Measurements from ENCODE around the gene TRAPPC14.
"Not testable (repeated sequence)": the region's sequence is repeated elsewhere in the genome, so short reads cannot be mapped to it uniquely, and the experiment has no call there.

Gene TRAPPC14

GRCh38 chr7:100130220-100130607 lies 28.3 kb downstream of the TRAPPC14 start:
- not testable (repeated sequence) for H3K4me3 ChIP-seq (ENCODE audit: low read depth, low read length); H3K9me3 ChIP-seq (ENCODE audit: control insufficient read depth, insufficient read depth, low read depth, low read length); H3K36me3 ChIP-seq (ENCODE audit: control insufficient read depth in 2 of 2, insufficient read depth in 1 of 2, low read length in 2 of 2); H3K4me1 ChIP-seq (ENCODE audit: control insufficient read depth, insufficient read depth, low read length); H3K27ac ChIP-seq (ENCODE audit: extremely low read depth, low read depth, low read length)
- POLR2A ChIA-PET = interaction anchor here (0.6 to 3.7 kb wide), 6 partner anchors 12 to 136 kb away, joined by 3 to 31 read pairs (median 4); partner anchors contain the start of genes AP4M1, LAMTOR4 and MCM7
- TF ChIP-seq ZSCAN23 (tag by site-specific recombination; IDR thresholded peaks at IDR 0.05) (0 out of 2 replicates have a peak, but pooled peaks have one; percentile 20), KLF1 (tag by site-specific recombination; IDR thresholded peaks at IDR 0.05) (0 out of 2 replicates have a peak, but pooled peaks have one; percentile 11), SP7 (tag by site-specific recombination; IDR thresholded peaks at IDR 0.05) (peak; percentile 83), KLF17 (tag by site-specific recombination; IDR thresholded peaks at IDR 0.05) (peak; percentile 46; the same call in 1 of the 2 replicates)
- CTCF ChIA-PET = interaction anchor here (0.6 to 8.7 kb wide), 22 partner anchors 9 to 290 kb away, joined by 3 to 119 read pairs (median 4); no protein-coding TSS in a partner anchor

- Histone ChIP-seq H3K27ac (ENCODE audit: extremely low read depth, low read depth, low read length) (no peak overlapping the region), H3K4me1 (ENCODE audit: control insufficient read depth, insufficient read depth, low read length) (no peaks in the 10 kb centered on the region; the same call in 1 of the 2 replicates), H3K9me3 (ENCODE audit: control insufficient read depth, insufficient read depth, low read depth, low read length) (no peaks in the 10 kb centered on the region), H3K36me3 (ENCODE audit: control insufficient read depth in 2 of 2, insufficient read depth in 1 of 2, low read length in 2 of 2) (peaks cover 0 to 5% of the 10 kb centered on the region in 2 experiments; a peak in 2 of 3 replicates), H3K4me3 (ENCODE audit: low read depth, low read length) (no peak overlapping the region)
- ChIA-PET POLR2A (interaction anchor here (0.5 to 3.7 kb wide), 2 partner anchors 27 to 705 kb away, joined by 3 to 31 read pairs; partner anchors contain the start of genes AP4M1 and MCM7), CTCF (interaction anchor here (0.5 to 8.7 kb wide), 16 partner anchors 12 to 659 kb away, joined by 3 to 119 read pairs (median 3); no protein-coding TSS in a partner anchor)
- no peak for TF ChIP-seq ZBTB10 (tag by site-specific recombination; IDR thresholded peaks at IDR 0.05)
- no peak for TF ChIP-seq ZNF670 (tag by site-specific recombination; IDR thresholded peaks at IDR 0.05; ENCODE audit: low read depth)
- TF ChIP-seq REST (tag by site-specific recombination; IDR thresholded peaks at IDR 0.05) = no peak
- no peak for TF ChIP-seq ZNF549 (tag by site-specific recombination; IDR thresholded peaks at IDR 0.05)
- no peak for TF ChIP-seq ZFP3 (tag by site-specific recombination; IDR thresholded peaks at IDR 0.05; ENCODE audit: low read depth)
- no peak for TF ChIP-seq ZNF19 (tag by site-specific recombination; IDR thresholded peaks at IDR 0.05; ENCODE audit: low read depth)
- TF ChIP-seq ZSCAN5A (tag by site-specific recombination; IDR thresholded peaks at IDR 0.05) = no peak
Measured at GRCh38 chr7:100128637-100128963, 29.9 kb downstream of the TRAPPC14 start.

All from HEK293 (cell line).